Peyer's patch (tissue), 4 donors: ENCODE measurements around the gene PDZD2. TPM values are rescaled to one million over a fixed set of nuclear protein-coding genes. Genes with fewer than 3 reads are reported as not detected.

Source experiments
- DNase-seq, 3 donors: peaks; one replicate each; pipeline ENCODE4 v3.0.0-alpha.2; 2017 to 2019
- H3K27ac ChIP-seq, 4 donors: fragments of 200-600 bp; sonication (generic); one replicate each; pipeline ENCODE4 v1.5.1; 2016 to 2019
- H3K27me3 ChIP-seq, 2 donors: fragments of 200-600 bp; sonication (generic); one replicate each; pipeline ENCODE4 v1.5.1; 2019
- H3K36me3 ChIP-seq, 3 donors: fragments of 200-600 bp; sonication (generic); one replicate each; pipeline ENCODE4 v1.5.1; 2016 to 2019
- H3K4me1 ChIP-seq, 4 donors: fragments of 200-600 bp; sonication (generic); one replicate each; pipeline ENCODE4 v1.5.1; 2016 to 2019
- H3K4me3 ChIP-seq, 4 donors: fragments of 200-600 bp; sonication (generic); 1 replicate in 3 of 4; 2 replicates in 1 of 4; pipeline ENCODE4 v1.5.1; 2016 to 2019; ENCODE audit warnings: mild to moderate bottlenecking in 1 of 4
- H3K9me3 ChIP-seq, 4 donors: fragments of 200-600 bp; sonication (generic); one replicate each; pipeline ENCODE4 v1.5.1; 2016 to 2019; ENCODE audit warnings: mild to moderate bottlenecking in 1 of 4
- CTCF ChIP-seq, 6 experiments: fragments of 450-650 bp in 4 of 6; fragments of 200-600 bp in 2 of 6; sonication (generic) in 1 of 6; IDR thresholded peaks; one replicate each; pipeline ENCODE4 v1.5.1; 2017 to 2019; ENCODE audit warnings: antibody characterized with exemption in 6 of 6, mild to moderate bottlenecking in 3 of 6, moderate library complexity in 1 of 6
- POLR2A ChIP-seq, 2 donors: fragments of 450-650 bp; IDR thresholded peaks; one replicate each; pipeline ENCODE4 v1.5.1; 2017; ENCODE audit warnings: antibody characterized with exemption in 2 of 2, mild to moderate bottlenecking in 2 of 2, moderate library complexity in 2 of 2
- total RNA-seq, 4 donors: library from RNA; depleted of rRNA; stranded (reverse); fragments of >200 nt; gene quantifications; one replicate each; pipeline ENCODE4 v1.1.0, GENCODE V29; 2016

Gene PDZD2
- total RNA-seq, 4 donors from 2014 or later = 0.53 to 7.4 (median 3.0) TPM

- TF ChIP-seq CTCF (IDR thresholded peaks at IDR 0.05) (no peak), POLR2A (IDR thresholded peaks at IDR 0.05) (no peak)
- no peaks in the 10 kb centered on the region for H3K4me1 ChIP-seq
- no peak overlapping the region for H3K4me3 ChIP-seq
- no peak for DNase-seq
- no peaks in the 10 kb centered on the region for H3K27me3 ChIP-seq
- peaks cover 0 to 7% (median 0%) of the 10 kb centered on the region in 4 donors for H3K9me3 ChIP-seq
- H3K36me3 ChIP-seq = no peaks in the 10 kb centered on the region
- no peak overlapping the region for H3K27ac ChIP-seq
Observed at GRCh38 chr5:31824869-31825517, 186.1 kb downstream of the PDZD2 start.

GRCh38 chr5:31825518-31826068, 186.7 kb downstream of the PDZD2 start:
- Histone ChIP-seq H3K27ac (no peak overlapping the region), H3K9me3 (peaks cover 0 to 7% (median 0%) of the 10 kb centered on the region in 4 donors), H3K4me3 (no peak overlapping the region), H3K36me3 (no peaks in the 10 kb centered on the region), H3K27me3 (no peaks in the 10 kb centered on the region), H3K4me1 (no peaks in the 10 kb centered on the region)
- TF ChIP-seq POLR2A (IDR thresholded peaks at IDR 0.05) = no peak
- TF ChIP-seq CTCF (IDR thresholded peaks at IDR 0.05) = peak in 4 of 6 experiments; percentile 33 to 61 (median 58)
- DNase-seq = peak in 1 of 3 donors; percentile 47

- Histone ChIP-seq H3K9me3 (peaks cover 0 to 7% (median 0%) of the 10 kb centered on the region in 4 donors), H3K27ac (no peak overlapping the region), H3K4me1 (no peaks in the 10 kb centered on the region), H3K36me3 (no peaks in the 10 kb centered on the region), H3K27me3 (no peaks in the 10 kb centered on the region), H3K4me3 (no peak overlapping the region)
- no peak for TF ChIP-seq CTCF (IDR thresholded peaks at IDR 0.05)
- no peak for TF ChIP-seq POLR2A (IDR thresholded peaks at IDR 0.05)
- DNase-seq = no peak
Observed at GRCh38 chr5:31827867-31828266, 188.9 kb downstream of the PDZD2 start.

DNA sequence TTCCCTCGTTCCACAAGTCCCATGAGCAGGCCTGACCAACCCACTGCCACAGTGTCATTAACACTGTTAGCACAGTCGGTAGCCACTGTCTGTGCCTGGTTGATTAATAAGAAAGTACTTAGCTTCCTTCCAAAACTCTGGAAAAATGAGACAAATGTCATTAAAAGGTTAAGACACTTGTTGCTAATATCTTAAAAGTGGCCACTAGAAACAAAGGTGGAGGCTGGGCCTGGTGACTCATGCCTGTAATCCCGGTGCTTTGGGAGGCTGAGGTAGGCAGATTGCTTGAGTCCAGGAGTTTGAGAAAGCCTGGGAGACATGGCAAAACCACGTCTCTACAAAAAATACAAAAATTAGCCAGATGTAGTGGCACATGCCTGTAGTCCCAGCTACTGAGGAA, 194.0 kb downstream of the PDZD2 start:
- no peaks in the 10 kb centered on the region for H3K4me1 ChIP-seq
- H3K4me3 ChIP-seq = no peak overlapping the region
- peaks cover 0 to 7% (median 0%) of the 10 kb centered on the region in 4 donors for H3K9me3 ChIP-seq
- no peak overlapping the region for H3K27ac ChIP-seq
- no peak for TF ChIP-seq CTCF (IDR thresholded peaks at IDR 0.05)
- no peak for TF ChIP-seq POLR2A (IDR thresholded peaks at IDR 0.05)
- H3K36me3 ChIP-seq = no peaks in the 10 kb centered on the region
- DNase-seq = no peak
- no peaks in the 10 kb centered on the region for H3K27me3 ChIP-seq

DNA sequence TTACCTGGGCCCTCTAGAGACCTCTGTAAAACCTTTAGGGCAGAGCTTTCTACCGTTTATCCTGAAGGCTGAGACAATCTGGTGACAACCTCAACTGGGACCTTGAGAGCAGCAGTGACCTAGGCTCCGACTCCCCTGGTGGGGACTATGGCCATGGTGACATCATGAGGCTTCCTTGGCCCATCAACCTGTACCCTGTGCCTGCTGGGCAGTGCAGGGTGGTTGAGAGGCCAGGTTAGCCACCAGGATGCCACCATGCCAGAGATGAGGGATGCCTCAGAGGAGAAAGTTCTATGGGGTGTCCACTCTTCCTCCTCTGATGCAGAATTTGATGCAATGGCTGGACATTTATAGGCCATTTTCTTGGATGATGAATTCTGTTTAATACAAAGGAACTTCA, 194.8 kb downstream of the PDZD2 start:
- Histone ChIP-seq H3K4me3 (no peak overlapping the region), H3K27ac (no peak overlapping the region), H3K27me3 (no peaks in the 10 kb centered on the region), H3K9me3 (peaks cover 0 to 2% (median 0%) of the 10 kb centered on the region in 4 donors), H3K36me3 (no peaks in the 10 kb centered on the region), H3K4me1 (no peaks in the 10 kb centered on the region)
- no peak for TF ChIP-seq POLR2A (IDR thresholded peaks at IDR 0.05)
- TF ChIP-seq CTCF (IDR thresholded peaks at IDR 0.05) = no peak
- no peak for DNase-seq
